Neural cell (in vitro differentiated cells): ENCODE data around the gene SPTBN1.

Experiments used
- CTCF ChIP-seq: fragments of 450-650 bp; IDR thresholded peaks from 2 replicates; pipeline ENCODE4 v1.5.1; 2014; ENCODE audit warnings: antibody characterized with exemption, mild to moderate bottlenecking, moderate library complexity; ENCODE audit not compliant: poor library complexity, severe bottlenecking
- EP300 ChIP-seq: fragments of 450-650 bp; conservative IDR thresholded peaks from 2 replicates; pipeline ENCODE4 v1.6.1; 2014; ENCODE audit warnings: antibody characterized with exemption, mild to moderate bottlenecking, moderate library complexity; ENCODE audit not compliant: poor library complexity, severe bottlenecking
- EZH2 ChIP-seq: fragments of 200-600, 300-800 bp; shearing (Covaris generic), sonication (generic); IDR thresholded peaks from 2 replicates; pipeline ENCODE4 v1.6.1; 2014; ENCODE audit warnings: antibody characterized with exemption, low read length, borderline replicate concordance, mild to moderate bottlenecking; ENCODE audit not compliant: insufficient read depth, poor library complexity, severe bottlenecking
- MXI1 ChIP-seq: fragments of 450-650 bp; conservative IDR thresholded peaks from 2 replicates; pipeline ENCODE4 v1.6.1; 2014; ENCODE audit warnings: antibody characterized with exemption, mild to moderate bottlenecking; ENCODE audit not compliant: poor library complexity, severe bottlenecking
- POLR2AphosphoS5 ChIP-seq: IDR thresholded peaks from 2 replicates; pipeline ENCODE4 v1.6.1; 2012
- RAD21 ChIP-seq: fragments of 450-650 bp; conservative IDR thresholded peaks from 2 replicates; pipeline ENCODE4 v1.6.1; 2014; ENCODE audit warnings: antibody characterized with exemption, mild to moderate bottlenecking, moderate library complexity
- REST ChIP-seq: IDR thresholded peaks from 2 replicates; pipeline ENCODE4 v1.6.1; 2012; ENCODE audit warnings: borderline replicate concordance
- SMC3 ChIP-seq: fragments of 450-650 bp; conservative IDR thresholded peaks from 2 replicates; pipeline ENCODE4 v1.6.1; 2014; ENCODE audit warnings: antibody characterized with exemption, mild to moderate bottlenecking, moderate library complexity; ENCODE audit not compliant: poor library complexity
- TAF1 ChIP-seq: IDR thresholded peaks from 2 replicates; pipeline ENCODE4 v1.6.1; 2012; ENCODE audit warnings: low read depth

DNA sequence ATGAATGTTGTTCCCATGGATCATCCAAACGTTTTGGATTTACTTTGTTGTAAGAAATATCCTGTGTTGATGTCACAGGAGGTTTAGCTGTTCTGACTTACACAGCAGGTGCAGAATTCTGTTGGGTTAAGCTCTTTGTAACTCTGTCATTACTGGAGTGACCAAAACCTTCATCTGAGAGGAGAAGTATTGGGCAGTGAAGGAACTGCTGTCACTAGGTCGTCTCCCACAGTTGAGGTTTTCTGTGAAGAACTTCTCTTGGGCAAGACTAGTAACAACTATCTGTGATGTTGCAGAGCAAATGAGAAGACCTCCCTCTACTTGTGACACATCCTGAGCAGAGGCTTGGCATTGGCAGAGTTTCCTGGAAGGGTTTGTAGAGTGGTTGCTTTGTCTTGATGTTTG is 2.9 kb downstream of the SPTBN1 start:
- TF ChIP-seq CTCF: no peak
- no peak for TF ChIP-seq TAF1
- no peak for TF ChIP-seq POLR2AphosphoS5
- TF ChIP-seq EZH2: no peak
- TF ChIP-seq REST: no peak
- no peak for TF ChIP-seq EP300
- TF ChIP-seq MXI1: no peak
- TF ChIP-seq SMC3: no peak
- TF ChIP-seq RAD21: no peak
